H9 (cell line): Measurements from ENCODE around the gene EXOC6. TPM values are rescaled to one million over a fixed set of nuclear protein-coding genes. Genes with fewer than 3 reads are reported as not detected.
A peak's percentile ranks its signal among the peaks of the same experiment; 100 is the strongest.

Source experiments
- DNase-seq: peaks from one replicate; pipeline ENCODE4 v3.0.0-alpha.2; 2017
- H2AFZ ChIP-seq: one replicate; pipeline ENCODE4 v1.6.1; 2013; ENCODE audit warnings: mild to moderate bottlenecking, low read length, control low read depth, moderate library complexity
- H2AK5ac ChIP-seq: 2 replicates; pipeline ENCODE4 v1.6.1; 2013; ENCODE audit warnings: low read length, control low read depth, mixed read lengths; ENCODE audit not compliant: insufficient read length
- H2BK120ac ChIP-seq: one replicate; pipeline ENCODE4 v1.6.1; 2013; ENCODE audit warnings: low read depth, mild to moderate bottlenecking, low read length, control low read depth, inconsistent platforms; ENCODE audit not compliant: poor library complexity, severe bottlenecking
- H2BK12ac ChIP-seq: 2 replicates; pipeline ENCODE4 v1.6.1; 2013; ENCODE audit warnings: low read length, control low read depth, mixed read lengths, low read depth; ENCODE audit not compliant: insufficient read length
- H2BK15ac ChIP-seq: 2 replicates; pipeline ENCODE4 v1.6.1; 2013; ENCODE audit warnings: low read depth, low read length, control low read depth
- H2BK20ac ChIP-seq: one replicate; pipeline ENCODE4 v1.6.1; 2013; ENCODE audit warnings: low read depth, mild to moderate bottlenecking, low read length, control low read depth, inconsistent platforms; ENCODE audit not compliant: poor library complexity, severe bottlenecking
- H2BK5ac ChIP-seq: 2 replicates; pipeline ENCODE4 v1.6.1; 2013; ENCODE audit warnings: low read length, control low read depth, mixed read lengths; ENCODE audit not compliant: insufficient read length
- H3K14ac ChIP-seq: 2 replicates; pipeline ENCODE4 v1.6.1; 2013; ENCODE audit warnings: low read length, control low read depth; ENCODE audit not compliant: insufficient read depth
- H3K18ac ChIP-seq: 2 replicates; pipeline ENCODE4 v1.6.1; 2013; ENCODE audit warnings: low read depth, mild to moderate bottlenecking, mixed read lengths, low read length, control low read depth; ENCODE audit not compliant: insufficient read length
- H3K23ac ChIP-seq: 2 replicates; pipeline ENCODE4 v1.6.1; 2013; ENCODE audit warnings: low read length, control low read depth, mixed read lengths, low read depth; ENCODE audit not compliant: insufficient read length
- H3K23me2 ChIP-seq: 2 replicates; pipeline ENCODE4 v1.6.1; 2013; ENCODE audit warnings: low read depth, mild to moderate bottlenecking, mixed read lengths, low read length, control low read depth; ENCODE audit not compliant: insufficient read length, poor library complexity, severe bottlenecking
- H3K27ac ChIP-seq: 2 replicates; pipeline ENCODE4 v1.5.1; 2013; ENCODE audit warnings: low read length, control low read depth, mixed read lengths, low read depth; ENCODE audit not compliant: insufficient read length
- H3K27me3 ChIP-seq: 2 replicates; pipeline ENCODE4 v1.6.1; 2013; ENCODE audit warnings: low read length, control low read depth, inconsistent platforms; ENCODE audit not compliant: insufficient read depth
- H3K4ac ChIP-seq: 2 replicates; pipeline ENCODE4 v1.6.1; 2013; ENCODE audit warnings: low read depth, mild to moderate bottlenecking, control low read depth, inconsistent platforms, low read length, moderate library complexity
- H3K4me1 ChIP-seq: 2 replicates; pipeline ENCODE4 v1.6.1; 2013; ENCODE audit warnings: low read length, control low read depth, inconsistent platforms; ENCODE audit not compliant: insufficient read depth
- H3K4me2 ChIP-seq: 2 replicates; pipeline ENCODE4 v1.6.1; 2013; ENCODE audit warnings: low read length, control low read depth, mixed read lengths; ENCODE audit not compliant: insufficient read length, insufficient read depth
- H3K56ac ChIP-seq: 2 replicates; pipeline ENCODE4 v1.6.1; 2013; ENCODE audit warnings: low read depth, mild to moderate bottlenecking, mixed read lengths, low read length, control low read depth; ENCODE audit not compliant: insufficient read length
- H3K79me1 ChIP-seq: 2 replicates; pipeline ENCODE4 v1.6.1; 2013; ENCODE audit warnings: low read depth, mild to moderate bottlenecking, moderate library complexity, low read length, control low read depth, inconsistent platforms; ENCODE audit not compliant: insufficient read depth, poor library complexity, severe bottlenecking
- H3K79me2 ChIP-seq: 2 replicates; pipeline ENCODE4 v1.6.1; 2013; ENCODE audit warnings: low read length, control low read depth, inconsistent platforms; ENCODE audit not compliant: insufficient read depth
- H3K9ac ChIP-seq: 2 replicates; pipeline ENCODE4 v1.6.1; 2013; ENCODE audit warnings: low read length, control low read depth, mixed read lengths; ENCODE audit not compliant: insufficient read length; ENCODE audit errors: extremely low read depth
- H3K9me3 ChIP-seq: one replicate; pipeline ENCODE4 v1.6.1; 2013; ENCODE audit warnings: low read depth, low read length, inconsistent platforms; ENCODE audit not compliant: control insufficient read depth
- H3T11ph ChIP-seq: one replicate; pipeline ENCODE4 v1.6.1; 2013; ENCODE audit warnings: mild to moderate bottlenecking, low read length, control low read depth, inconsistent platforms
- H4K20me1 ChIP-seq: one replicate; pipeline ENCODE4 v1.6.1; 2013; ENCODE audit not compliant: control insufficient read depth, insufficient read length, insufficient read depth
- H4K5ac ChIP-seq: 2 replicates; pipeline ENCODE4 v1.6.1; 2013; ENCODE audit warnings: low read depth, mild to moderate bottlenecking, mixed read lengths, low read length, control low read depth; ENCODE audit not compliant: insufficient read length
- H4K8ac ChIP-seq: replicated peaks from 2 replicates; pipeline ENCODE4 v1.6.1; 2013; ENCODE audit warnings: low read length, control low read depth, mixed read lengths, low read depth; ENCODE audit not compliant: insufficient read length
- H4K91ac ChIP-seq: 2 replicates; pipeline ENCODE4 v1.6.1; 2013; ENCODE audit warnings: low read depth, mild to moderate bottlenecking, moderate library complexity, mixed read lengths, low read length, control low read depth; ENCODE audit not compliant: insufficient read length
- H3K27ac Mint-ChIP-seq, 3 experiments: 2 replicates in 2 of 3; 3 replicates in 1 of 3; pipeline ENCODE4 v1.8.0; 2020 to 2021; ENCODE audit warnings: mixed read lengths in 3 of 3, mild to moderate bottlenecking in 1 of 3, moderate library complexity in 1 of 3
- H3K27me3 Mint-ChIP-seq: 2 replicates; pipeline ENCODE4 v1.8.0; 2021; ENCODE audit warnings: low read depth, mild to moderate bottlenecking, moderate library complexity, mixed read lengths
- H3K36me3 Mint-ChIP-seq, 3 experiments: 2 replicates in 2 of 3; 3 replicates in 1 of 3; pipeline ENCODE4 v1.8.0; 2020 to 2021; ENCODE audit warnings: low read depth in 3 of 3, mixed read lengths in 3 of 3; ENCODE audit not compliant: insufficient read depth in 1 of 3
- H3K4me1 Mint-ChIP-seq, 2 experiments: 2 replicates each; pipeline ENCODE4 v1.8.0; 2020; ENCODE audit warnings: mixed read lengths in 2 of 2
- H3K4me3 Mint-ChIP-seq, 2 experiments: 2 replicates in 1 of 2; 3 replicates in 1 of 2; pipeline ENCODE4 v1.8.0; 2020 to 2021; ENCODE audit warnings: mild to moderate bottlenecking in 2 of 2, mixed read lengths in 2 of 2, moderate library complexity in 1 of 2
- H3K9me3 Mint-ChIP-seq, 2 experiments: 2 replicates in 1 of 2; 3 replicates in 1 of 2; pipeline ENCODE4 v1.8.0; 2020; ENCODE audit warnings: mild to moderate bottlenecking in 2 of 2, mixed read lengths in 2 of 2, moderate library complexity in 1 of 2
- WGBS: extraction: QIAGEN DNeasy Blood & Tissue Kit; methylation state at CpG from one replicate; pipeline ENCODE4 v1.1.7; 2013; ENCODE audit warnings: missing lambda C conversion rate, low lambda C conversion rate, mixed read lengths; ENCODE audit not compliant: insufficient read length; ENCODE audit errors: extremely low coverage; 5-methylcytosine and 5-hydroxymethylcytosine counted together
- total RNA-seq: library from RNA; stranded (reverse); gene quantifications from 2 replicates; pipeline ENCODE4 v1.2.1, GENCODE V29; 2021
- TF ChIP-seq, protein P1 (sequence below): fragments of 200-600 bp; sonication (generic); conservative IDR thresholded peaks from 3 replicates; pipeline ENCODE4 v1.8.0; 2021; ENCODE audit warnings: antibody characterized with exemption, mild to moderate bottlenecking

Gene EXOC6
- total RNA-seq, 1 experiment from 2014 or later, result 9.0 TPM

DNA sequence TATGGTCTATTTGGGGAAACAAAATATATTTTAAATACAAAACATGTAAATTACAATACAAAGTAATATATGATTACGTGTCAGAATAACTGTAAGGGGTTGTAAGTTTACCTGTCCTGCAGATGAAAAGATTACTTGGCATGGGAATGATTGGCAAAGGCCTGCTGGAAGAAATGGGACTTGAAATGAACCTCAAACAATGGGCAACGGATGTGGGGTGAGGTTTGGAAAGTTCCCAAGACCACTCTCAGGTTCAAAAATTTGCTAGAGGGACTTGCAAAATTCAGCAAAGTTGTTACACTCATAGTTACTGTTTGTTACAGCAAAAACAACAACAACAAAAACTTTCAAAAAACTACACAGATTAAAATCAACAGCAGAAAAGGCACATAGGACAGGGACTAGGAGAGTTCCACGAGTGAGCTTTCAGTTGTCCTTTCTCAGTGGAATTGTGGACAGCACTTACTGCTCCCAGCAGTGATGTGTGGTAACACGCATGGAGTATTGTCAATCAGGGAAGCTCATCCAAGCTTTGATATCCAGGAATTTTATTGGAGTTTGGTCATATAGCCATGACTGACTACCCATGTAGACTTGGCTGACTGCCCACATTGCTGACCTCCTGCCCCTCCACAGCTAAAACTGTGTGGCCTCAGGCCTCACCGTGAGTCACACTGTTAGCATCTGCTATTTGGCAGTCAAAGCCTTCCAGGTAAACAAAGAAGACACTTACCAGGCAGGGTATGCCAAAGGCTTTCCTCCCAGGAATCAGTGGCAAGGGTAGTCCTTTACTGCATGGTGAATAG, 43.8 kb downstream of the EXOC6 start:
- no peak overlapping the region for H2BK20ac ChIP-seq
- H3K4me3 Mint-ChIP-seq, result no peak overlapping the region
- peaks cover 38% of the 10 kb centered on the region in 2 experiments for H3K4me1 Mint-ChIP-seq
- H2BK12ac ChIP-seq, result no peak overlapping the region
- H4K20me1 ChIP-seq, result no peaks in the 10 kb centered on the region
- no peaks in the 10 kb centered on the region for H3K9me3 Mint-ChIP-seq
- H4K5ac ChIP-seq, result no peak overlapping the region
- no peak overlapping the region for H3K4ac ChIP-seq
- TF ChIP-seq, protein P1, sequence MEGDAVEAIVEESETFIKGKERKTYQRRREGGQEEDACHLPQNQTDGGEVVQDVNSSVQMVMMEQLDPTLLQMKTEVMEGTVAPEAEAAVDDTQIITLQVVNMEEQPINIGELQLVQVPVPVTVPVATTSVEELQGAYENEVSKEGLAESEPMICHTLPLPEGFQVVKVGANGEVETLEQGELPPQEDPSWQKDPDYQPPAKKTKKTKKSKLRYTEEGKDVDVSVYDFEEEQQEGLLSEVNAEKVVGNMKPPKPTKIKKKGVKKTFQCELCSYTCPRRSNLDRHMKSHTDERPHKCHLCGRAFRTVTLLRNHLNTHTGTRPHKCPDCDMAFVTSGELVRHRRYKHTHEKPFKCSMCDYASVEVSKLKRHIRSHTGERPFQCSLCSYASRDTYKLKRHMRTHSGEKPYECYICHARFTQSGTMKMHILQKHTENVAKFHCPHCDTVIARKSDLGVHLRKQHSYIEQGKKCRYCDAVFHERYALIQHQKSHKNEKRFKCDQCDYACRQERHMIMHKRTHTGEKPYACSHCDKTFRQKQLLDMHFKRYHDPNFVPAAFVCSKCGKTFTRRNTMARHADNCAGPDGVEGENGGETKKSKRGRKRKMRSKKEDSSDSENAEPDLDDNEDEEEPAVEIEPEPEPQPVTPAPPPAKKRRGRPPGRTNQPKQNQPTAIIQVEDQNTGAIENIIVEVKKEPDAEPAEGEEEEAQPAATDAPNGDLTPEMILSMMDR, result no peak
- no peaks in the 10 kb centered on the region for H3K27me3 ChIP-seq
- H4K8ac ChIP-seq, result no peak overlapping the region
- H3K9ac ChIP-seq, result no peak overlapping the region
- H3K4me1 ChIP-seq, result peaks cover 6% of the 10 kb centered on the region; the same call in 1 of the 2 replicates
- H3K18ac ChIP-seq, result no peak overlapping the region
- no peak overlapping the region for H3T11ph ChIP-seq
- no peaks in the 10 kb centered on the region for H3K9me3 ChIP-seq
- no peaks in the 10 kb centered on the region for H3K27me3 Mint-ChIP-seq
- H3K79me2 ChIP-seq, result no peaks in the 10 kb centered on the region
- H2AK5ac ChIP-seq, result no peak overlapping the region
- no CpG with 5 or more reads among the region's 5 CpGs for WGBS
- H3K56ac ChIP-seq, result no peak overlapping the region
- H3K4me2 ChIP-seq, result no peak overlapping the region
- no peak overlapping the region for H3K23ac ChIP-seq
- H4K91ac ChIP-seq, result no peak overlapping the region
- H2BK5ac ChIP-seq, result no peak overlapping the region
- no peak overlapping the region for H2BK15ac ChIP-seq
- H2BK120ac ChIP-seq, result no peak overlapping the region
- H3K14ac ChIP-seq, result no peak overlapping the region
- H3K79me1 ChIP-seq, result no peaks in the 10 kb centered on the region
- peak overlapping the region; percentile 81 to 88 (median 83); a peak in 5 of 7 replicates for H3K27ac Mint-ChIP-seq
- no peak overlapping the region for H2AFZ ChIP-seq
- no peak overlapping the region for H3K27ac ChIP-seq
- H3K36me3 Mint-ChIP-seq, result no peaks in the 10 kb centered on the region
- DNase-seq, result peak; percentile 62
- H3K23me2 ChIP-seq, result no peaks in the 10 kb centered on the region
